CD4-positive, CD25-positive, alpha-beta regulatory T cell (primary cell): Measurements from ENCODE around the gene DENND2D. TPM values are rescaled to one million over a fixed set of nuclear protein-coding genes. Genes with fewer than 3 reads are reported as not detected.

ENCODE experiments used
- ATAC-seq, 2 donors: fragments of 150-1000 bp; cut with Tn5 transposase; one replicate each; pipeline ENCODE4 v1.10.0; 2021; ENCODE audit warnings: low read depth in 2 of 2, moderate number of reproducible peaks in 2 of 2, moderate library complexity in 1 of 2
- DNase-seq, 3 donors: peaks; one replicate each; pipeline versions ENCODE4 v3.0.0 to v3.0.0-alpha.2; 2012 to 2022; ENCODE audit warnings: mixed read lengths in 1 of 3
- H3K27ac ChIP-seq: one replicate; pipeline ENCODE4 v1.7.0; 2013; ENCODE audit warnings: mild to moderate bottlenecking, low read length; ENCODE audit not compliant: insufficient read depth, poor library complexity, severe bottlenecking
- H3K27me3 ChIP-seq: one replicate; pipeline ENCODE4 v1.7.0; 2013; ENCODE audit warnings: low read length; ENCODE audit not compliant: control insufficient read depth, insufficient read depth
- H3K36me3 ChIP-seq: one replicate; pipeline ENCODE4 v1.7.0; 2013; ENCODE audit warnings: mild to moderate bottlenecking, low read length, moderate library complexity; ENCODE audit not compliant: control insufficient read depth, insufficient read depth
- H3K4me1 ChIP-seq: 2 replicates; pipeline ENCODE4 v1.7.0; 2013; ENCODE audit warnings: mild to moderate bottlenecking, low read length; ENCODE audit not compliant: insufficient read depth, control insufficient read depth, poor library complexity, severe bottlenecking
- H3K4me3 ChIP-seq: one replicate; pipeline ENCODE4 v1.7.0; 2013; ENCODE audit warnings: low read depth, mild to moderate bottlenecking, low read length, moderate library complexity
- H3K9me3 ChIP-seq, 2 experiments: 1 replicate in 1 of 2; 2 replicates in 1 of 2; pipeline ENCODE4 v1.7.0; 2013; ENCODE audit warnings: low read length in 2 of 2, mild to moderate bottlenecking in 1 of 2, moderate library complexity in 1 of 2; ENCODE audit not compliant: control insufficient read depth in 2 of 2
- H3K27ac Mint-ChIP-seq, 3 donors: one replicate each; pipeline ENCODE4 v1.8.0; 2020 to 2022; ENCODE audit warnings: mild to moderate bottlenecking in 3 of 3, mixed read lengths in 3 of 3, moderate library complexity in 2 of 3
- H3K27me3 Mint-ChIP-seq: one replicate; pipeline ENCODE4 v1.8.0; 2022; ENCODE audit warnings: mild to moderate bottlenecking, mixed read lengths
- H3K36me3 Mint-ChIP-seq: one replicate; pipeline ENCODE4 v1.8.0; 2020; ENCODE audit warnings: mixed read lengths
- H3K4me1 Mint-ChIP-seq, 4 donors: one replicate each; pipeline ENCODE4 v1.8.0; 2020 to 2022; ENCODE audit warnings: mixed read lengths in 4 of 4, mild to moderate bottlenecking in 1 of 4
- H3K4me3 Mint-ChIP-seq, 4 donors: one replicate each; pipeline ENCODE4 v1.8.0; 2020 to 2022; ENCODE audit warnings: mild to moderate bottlenecking in 4 of 4, mixed read lengths in 4 of 4, moderate library complexity in 3 of 4
- H3K9me3 Mint-ChIP-seq, 7 donors: one replicate each; pipeline ENCODE4 v1.8.0; 2020 to 2022; ENCODE audit warnings: mixed read lengths in 7 of 7, mild to moderate bottlenecking in 3 of 7, moderate library complexity in 2 of 7
- polyA plus RNA-seq, 4 donors: library from polyadenylated mRNA; unstranded; fragments of 300-500 nt; fragmentation: Illumina TruSeq; gene quantifications; one replicate each; pipeline ENCODE4 v1.2.3, GENCODE V29; 2021
- total RNA-seq: library from RNA; stranded (reverse); gene quantifications from one replicate; pipeline ENCODE4 v1.2.3, GENCODE V29; 2022

Gene DENND2D
- total and polyA plus RNA-seq, 5 donors from 2014 or later: 83.8 to 196 (median 106) TPM

GRCh38 chr1:111214074-111214801, 13.8 kb upstream of the DENND2D start:
- no peak for ATAC-seq
- H3K9me3 ChIP-seq: no peaks in the 10 kb centered on the region
- H3K4me1 ChIP-seq: peaks cover 67% of the 10 kb centered on the region
- peaks cover 34 to 94% (median 66%) of the 10 kb centered on the region in 4 donors for H3K4me1 Mint-ChIP-seq
- peak overlapping the region; percentile 73 for H3K4me3 ChIP-seq
- H3K27ac ChIP-seq: peak overlapping the region; percentile 85
- peak overlapping the region; percentile 91 to 98 (median 93) for H3K27ac Mint-ChIP-seq
- no peaks in the 10 kb centered on the region for H3K27me3 ChIP-seq
- no peaks in the 10 kb centered on the region for H3K36me3 ChIP-seq
- H3K4me3 Mint-ChIP-seq: peak overlapping the region; percentile 74 to 91 (median 77)
- H3K36me3 Mint-ChIP-seq: no peaks in the 10 kb centered on the region
- H3K27me3 Mint-ChIP-seq: peaks cover 6% of the 10 kb centered on the region
- peak in 1 of 3 donors; percentile 69 for DNase-seq
- H3K9me3 Mint-ChIP-seq: peaks cover 0 to 9% (median 0%) of the 10 kb centered on the region in 7 donors

- Histone ChIP-seq H3K27me3 (no peaks in the 10 kb centered on the region), H3K4me1 (peaks cover 59% of the 10 kb centered on the region), H3K36me3 (no peaks in the 10 kb centered on the region), H3K4me3 (peak overlapping the region; percentile 34), H3K27ac (peak overlapping the region; percentile 85), H3K9me3 (no peaks in the 10 kb centered on the region)
- DNase-seq: peak in 1 of 3 donors; percentile 68
- no peaks in the 10 kb centered on the region for H3K36me3 Mint-ChIP-seq
- peaks cover 0 to 9% (median 0%) of the 10 kb centered on the region in 7 donors for H3K9me3 Mint-ChIP-seq
- peaks cover 6% of the 10 kb centered on the region for H3K27me3 Mint-ChIP-seq
- peak overlapping the region; percentile 91 to 98 (median 93) for H3K27ac Mint-ChIP-seq
- ATAC-seq: no peak
- peaks cover 29 to 94% (median 63%) of the 10 kb centered on the region in 4 donors for H3K4me1 Mint-ChIP-seq
- peak overlapping the region; percentile 68 to 91 (median 77) for H3K4me3 Mint-ChIP-seq
Observed at GRCh38 chr1:111213412-111213811, 13.0 kb upstream of the DENND2D start.

GRCh38 chr1:111212634-111213335, 12.3 kb upstream of the DENND2D start:
- H3K27me3 ChIP-seq: no peaks in the 10 kb centered on the region
- Mint-ChIP-seq H3K4me3 (peak overlapping the region; percentile 68 to 91 (median 77)), H3K36me3 (no peaks in the 10 kb centered on the region), H3K9me3 (peaks cover 0 to 4% (median 0%) of the 10 kb centered on the region in 7 donors), H3K27me3 (peaks cover 6% of the 10 kb centered on the region), H3K27ac (peak overlapping the region; percentile 91 to 98 (median 93)), H3K4me1 (peaks cover 28 to 94% (median 62%) of the 10 kb centered on the region in 4 donors)
- no peaks in the 10 kb centered on the region for H3K36me3 ChIP-seq
- peaks cover 53% of the 10 kb centered on the region for H3K4me1 ChIP-seq
- ATAC-seq: no peak
- DNase-seq: no peak
- no peaks in the 10 kb centered on the region for H3K9me3 ChIP-seq
- H3K4me3 ChIP-seq: peak overlapping the region; percentile 34
- H3K27ac ChIP-seq: no peak overlapping the region

GRCh38 chr1:111211921-111212320, 11.5 kb upstream of the DENND2D start:
- H3K4me3 ChIP-seq: no peak overlapping the region
- Mint-ChIP-seq H3K27ac (peak overlapping the region in 1 of 3 donors; percentile 23), H3K4me3 (no peak overlapping the region), H3K9me3 (peaks cover 0 to 2% (median 0%) of the 10 kb centered on the region in 7 donors), H3K27me3 (peaks cover 6% of the 10 kb centered on the region), H3K4me1 (peaks cover 24 to 94% (median 59%) of the 10 kb centered on the region in 4 donors), H3K36me3 (no peaks in the 10 kb centered on the region)
- H3K9me3 ChIP-seq: no peaks in the 10 kb centered on the region
- peaks cover 44% of the 10 kb centered on the region for H3K4me1 ChIP-seq
- no peak overlapping the region for H3K27ac ChIP-seq
- H3K36me3 ChIP-seq: no peaks in the 10 kb centered on the region
- no peak for ATAC-seq
- no peak for DNase-seq
- no peaks in the 10 kb centered on the region for H3K27me3 ChIP-seq

- Histone ChIP-seq H3K4me1 (peaks cover 33% of the 10 kb centered on the region), H3K9me3 (no peaks in the 10 kb centered on the region), H3K36me3 (no peaks in the 10 kb centered on the region), H3K4me3 (no peak overlapping the region), H3K27me3 (no peaks in the 10 kb centered on the region), H3K27ac (no peak overlapping the region)
- peaks cover 0 to 2% (median 0%) of the 10 kb centered on the region in 7 donors for H3K9me3 Mint-ChIP-seq
- H3K4me1 Mint-ChIP-seq: peaks cover 21 to 92% (median 57%) of the 10 kb centered on the region in 4 donors
- H3K36me3 Mint-ChIP-seq: peaks cover 3% of the 10 kb centered on the region
- no peak for DNase-seq
- H3K27ac Mint-ChIP-seq: no peak overlapping the region
- peaks cover 9% of the 10 kb centered on the region for H3K27me3 Mint-ChIP-seq
- no peak for ATAC-seq
- peak overlapping the region in 1 of 4 donors; percentile 42 for H3K4me3 Mint-ChIP-seq
Observed at GRCh38 chr1:111209622-111210021, 9.2 kb upstream of the DENND2D start.

- H3K36me3 Mint-ChIP-seq: peaks cover 3% of the 10 kb centered on the region
- H3K9me3 Mint-ChIP-seq: peaks cover 0 to 2% (median 0%) of the 10 kb centered on the region in 7 donors
- peak overlapping the region in 1 of 3 donors; percentile 96 for H3K27ac Mint-ChIP-seq
- no peak for ATAC-seq
- DNase-seq: no peak
- peak overlapping the region in 1 of 4 donors; percentile 4 for H3K4me3 Mint-ChIP-seq
- H3K27me3 Mint-ChIP-seq: peaks cover 9% of the 10 kb centered on the region
- Histone ChIP-seq H3K36me3 (no peaks in the 10 kb centered on the region), H3K4me1 (peaks cover 33% of the 10 kb centered on the region), H3K9me3 (no peaks in the 10 kb centered on the region), H3K27ac (no peak overlapping the region), H3K27me3 (no peaks in the 10 kb centered on the region), H3K4me3 (no peak overlapping the region)
- H3K4me1 Mint-ChIP-seq: peaks cover 15 to 87% (median 51%) of the 10 kb centered on the region in 4 donors
Observed at GRCh38 chr1:111208921-111209320, 8.5 kb upstream of the DENND2D start.

GRCh38 chr1:111205714-111206050, 5.2 kb upstream of the DENND2D start:
- H3K4me3 ChIP-seq: no peak overlapping the region
- H3K36me3 Mint-ChIP-seq: peaks cover 3% of the 10 kb centered on the region
- H3K27me3 ChIP-seq: no peaks in the 10 kb centered on the region
- H3K36me3 ChIP-seq: no peaks in the 10 kb centered on the region
- H3K9me3 ChIP-seq: no peaks in the 10 kb centered on the region
- H3K4me1 ChIP-seq: peaks cover 51% of the 10 kb centered on the region
- peak overlapping the region; percentile 78 to 95 (median 93) for H3K27ac Mint-ChIP-seq
- peaks cover 10 to 90% (median 57%) of the 10 kb centered on the region in 4 donors for H3K4me1 Mint-ChIP-seq
- peak overlapping the region; percentile 90 for H3K27ac ChIP-seq
- DNase-seq: no peak
- no peak for ATAC-seq
- H3K27me3 Mint-ChIP-seq: peaks cover 9% of the 10 kb centered on the region
- peaks cover 0 to 2% (median 0%) of the 10 kb centered on the region in 7 donors for H3K9me3 Mint-ChIP-seq
- peak overlapping the region; percentile 85 to 98 (median 96) for H3K4me3 Mint-ChIP-seq
